Fibroblast of pulmonary artery (primary cell): Measurements from ENCODE around the gene PFDN1.
A peak's percentile ranks its signal among the peaks of the same experiment; 100 is the strongest.

Experiments used
- DNase-seq: peaks from one replicate; pipeline ENCODE4 v3.0.0-alpha.2; 2010; ENCODE audit warnings: low read depth
- H3K4me3 ChIP-seq: replicated peaks from 2 replicates; pipeline ENCODE4 v1.5.1; 2011; ENCODE audit warnings: low read depth, mild to moderate bottlenecking, control low read depth, low read length, moderate library complexity
- TF ChIP-seq, protein P1 (sequence below): IDR thresholded peaks from 2 replicates; pipeline ENCODE4 v1.5.1; 2011; ENCODE audit warnings: mild to moderate bottlenecking, control low read depth, low read length, inconsistent platforms; ENCODE audit errors: missing control alignments

Gene PFDN1

GRCh38 chr5:140321796-140322195 lies 18.9 kb upstream of the PFDN1 start:
- H3K4me3 ChIP-seq, result no peak overlapping the region

GRCh38 chr5:140319833-140320232 lies 16.9 kb upstream of the PFDN1 start:
- DNase-seq, result no peak
- TF ChIP-seq, protein P1, sequence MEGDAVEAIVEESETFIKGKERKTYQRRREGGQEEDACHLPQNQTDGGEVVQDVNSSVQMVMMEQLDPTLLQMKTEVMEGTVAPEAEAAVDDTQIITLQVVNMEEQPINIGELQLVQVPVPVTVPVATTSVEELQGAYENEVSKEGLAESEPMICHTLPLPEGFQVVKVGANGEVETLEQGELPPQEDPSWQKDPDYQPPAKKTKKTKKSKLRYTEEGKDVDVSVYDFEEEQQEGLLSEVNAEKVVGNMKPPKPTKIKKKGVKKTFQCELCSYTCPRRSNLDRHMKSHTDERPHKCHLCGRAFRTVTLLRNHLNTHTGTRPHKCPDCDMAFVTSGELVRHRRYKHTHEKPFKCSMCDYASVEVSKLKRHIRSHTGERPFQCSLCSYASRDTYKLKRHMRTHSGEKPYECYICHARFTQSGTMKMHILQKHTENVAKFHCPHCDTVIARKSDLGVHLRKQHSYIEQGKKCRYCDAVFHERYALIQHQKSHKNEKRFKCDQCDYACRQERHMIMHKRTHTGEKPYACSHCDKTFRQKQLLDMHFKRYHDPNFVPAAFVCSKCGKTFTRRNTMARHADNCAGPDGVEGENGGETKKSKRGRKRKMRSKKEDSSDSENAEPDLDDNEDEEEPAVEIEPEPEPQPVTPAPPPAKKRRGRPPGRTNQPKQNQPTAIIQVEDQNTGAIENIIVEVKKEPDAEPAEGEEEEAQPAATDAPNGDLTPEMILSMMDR, result no peak
- no peak overlapping the region for H3K4me3 ChIP-seq

More at GRCh38 chr5:140321796-140322195, 18.9 kb upstream of the PFDN1 start:
- DNase-seq, result no peak
- TF ChIP-seq, protein P1, result no peak

DNA sequence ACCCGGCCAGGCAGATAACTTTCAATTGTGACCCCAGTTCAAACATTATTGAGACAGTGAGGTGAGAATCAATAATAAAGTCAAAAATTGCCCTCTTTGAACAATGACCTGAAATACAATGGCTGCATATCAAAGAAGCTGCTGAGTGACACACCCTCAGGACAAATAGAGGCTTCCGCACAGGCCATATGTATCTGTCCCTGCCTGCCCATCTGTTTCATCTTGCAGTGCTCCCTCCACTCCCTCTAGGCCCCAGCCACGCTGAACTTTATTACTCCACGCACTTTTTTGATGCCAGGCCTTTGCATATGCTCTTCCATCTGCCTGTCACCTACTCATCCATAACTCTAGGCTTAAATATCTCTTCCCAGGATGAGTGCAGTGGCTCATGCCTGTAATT lies 15.9 kb upstream of the PFDN1 start:
- TF ChIP-seq, protein P1, result no peak
- H3K4me3 ChIP-seq, result no peak overlapping the region
- DNase-seq, result no peak

- H3K4me3 ChIP-seq, result no peak overlapping the region
- peak; percentile 59 for DNase-seq
- TF ChIP-seq, protein P1, result no peak
Observed at GRCh38 chr5:140317859-140318258, 15.0 kb upstream of the PFDN1 start.

DNA sequence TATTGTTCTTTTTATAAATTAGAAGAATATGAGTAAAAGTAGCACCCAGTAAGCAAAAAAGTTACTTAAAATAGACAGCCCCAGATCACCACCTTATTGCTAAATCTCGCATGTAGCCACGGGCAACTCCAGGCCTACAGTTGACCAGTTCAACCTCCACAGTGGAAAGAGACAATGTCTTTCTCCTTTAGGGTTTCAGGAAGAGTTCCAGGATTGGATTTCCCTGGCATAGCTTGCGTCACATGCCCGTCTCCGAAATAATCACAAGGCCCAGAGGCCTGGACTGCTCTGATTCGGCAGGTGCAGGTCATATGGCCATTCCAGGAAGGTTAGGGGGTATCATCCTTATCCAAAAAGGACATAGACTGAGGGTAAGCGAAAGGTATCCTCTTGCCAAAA lies 9.9 kb upstream of the PFDN1 start:
- TF ChIP-seq, protein P1, result no peak
- DNase-seq, result no peak
- no peak overlapping the region for H3K4me3 ChIP-seq

DNA sequence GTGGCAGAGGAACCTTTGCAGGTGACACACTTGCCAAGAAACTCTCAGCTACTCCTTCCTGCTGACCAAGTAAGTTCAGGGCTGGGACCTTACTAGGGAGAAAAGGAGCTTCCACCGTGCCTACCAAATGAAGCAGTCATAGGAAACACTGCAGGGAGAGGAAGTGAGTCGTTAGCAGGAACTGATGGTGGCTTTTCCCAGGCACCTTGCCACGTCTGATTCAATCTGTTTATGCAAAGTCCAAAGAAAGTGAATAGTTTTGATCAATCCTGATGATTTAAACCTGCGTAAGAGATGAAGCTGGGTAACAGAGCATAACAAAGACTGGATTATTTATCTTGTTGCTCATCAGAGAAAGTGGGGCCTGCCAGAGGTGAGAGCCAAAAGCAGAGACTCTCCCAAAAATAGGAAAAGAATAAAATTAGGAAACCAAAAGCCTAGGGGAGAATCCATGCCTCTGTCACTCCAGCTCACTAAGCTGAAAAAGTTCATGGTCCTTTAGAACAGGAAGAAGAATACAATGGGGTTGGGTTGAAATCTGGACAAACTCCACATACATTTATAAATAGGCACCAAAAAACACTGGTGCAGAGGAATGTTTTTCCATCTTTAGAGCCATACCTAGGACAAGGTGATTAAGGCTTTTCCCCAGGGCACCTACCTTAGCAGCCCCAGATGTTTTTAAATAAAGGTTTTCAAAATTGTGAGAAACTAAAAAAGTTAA lies 9.3 kb upstream of the PFDN1 start:
- peak; percentile 94 for DNase-seq
- peak overlapping the region; percentile 3 for H3K4me3 ChIP-seq
- TF ChIP-seq, protein P1, result no peak

DNA sequence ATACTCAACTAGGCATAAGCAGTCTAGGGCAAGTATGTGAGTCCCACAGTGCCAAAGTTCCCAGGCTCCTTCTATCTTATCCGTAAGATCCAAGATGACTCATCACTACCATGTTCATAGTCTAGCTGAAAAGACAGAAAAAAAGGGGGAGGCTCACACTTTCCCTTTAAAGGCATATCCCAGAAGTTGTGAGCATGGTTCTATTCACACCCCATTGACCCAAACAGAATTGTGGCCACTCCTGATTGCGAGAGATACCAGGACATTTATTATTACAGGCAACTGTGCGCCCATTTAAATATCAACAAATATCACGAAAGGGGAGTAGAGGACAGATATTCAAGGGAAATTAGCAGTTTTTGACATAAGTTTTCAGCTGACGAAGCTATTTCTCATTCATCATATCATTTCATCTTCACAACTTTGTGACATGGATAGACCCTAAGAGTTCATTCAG lies 8.1 kb upstream of the PFDN1 start:
- TF ChIP-seq, protein P1, result no peak
- H3K4me3 ChIP-seq, result no peak overlapping the region
- DNase-seq, result peak; percentile 92
